GM19452 (cell line): Measurements from ENCODE around the gene AGBL4.
"Not testable (repeated sequence)": the region's sequence is repeated elsewhere in the genome, so short reads cannot be mapped to it uniquely, and the experiment has no call there.

ENCODE experiments used
- ATAC-seq: cut with Tn5 transposase; IDR thresholded peaks from one replicate; pipeline ENCODE4 v1.9.1; 2021; ENCODE audit not compliant: unreplicated experiment

Gene AGBL4

GRCh38 chr1:50023292-50024159 is at the start of gene AGBL4:
AGBL4 (minus strand) TSS chr1:50023954.
- no peak for ATAC-seq

- no peak for ATAC-seq
These were observed 43.1 kb upstream of the AGBL4 start for GRCh38 chr1:50066806-50067205.

DNA sequence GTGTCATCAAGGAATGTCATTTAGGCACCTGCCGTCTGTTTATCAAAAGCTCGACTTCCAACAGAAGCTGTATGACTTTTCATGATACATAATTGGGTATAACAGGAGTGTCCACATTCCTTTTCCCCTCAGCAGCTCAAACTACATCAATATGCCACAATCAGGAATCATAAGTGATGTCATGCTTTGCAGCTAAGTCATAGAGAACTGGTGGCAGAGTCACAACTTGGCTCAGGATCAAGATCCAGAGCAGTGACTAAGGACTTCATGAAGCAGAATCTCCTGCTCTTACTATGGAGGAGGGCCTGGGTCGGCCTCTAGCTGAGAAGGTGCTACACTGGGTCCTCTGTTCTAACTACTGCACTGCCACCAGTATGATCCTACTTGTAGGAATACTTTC is 36.5 kb upstream of the AGBL4 start:
- no peak for ATAC-seq

GRCh38 chr1:50048791-50049190 is 25.0 kb upstream of the AGBL4 start:
- ATAC-seq: no peak

DNA sequence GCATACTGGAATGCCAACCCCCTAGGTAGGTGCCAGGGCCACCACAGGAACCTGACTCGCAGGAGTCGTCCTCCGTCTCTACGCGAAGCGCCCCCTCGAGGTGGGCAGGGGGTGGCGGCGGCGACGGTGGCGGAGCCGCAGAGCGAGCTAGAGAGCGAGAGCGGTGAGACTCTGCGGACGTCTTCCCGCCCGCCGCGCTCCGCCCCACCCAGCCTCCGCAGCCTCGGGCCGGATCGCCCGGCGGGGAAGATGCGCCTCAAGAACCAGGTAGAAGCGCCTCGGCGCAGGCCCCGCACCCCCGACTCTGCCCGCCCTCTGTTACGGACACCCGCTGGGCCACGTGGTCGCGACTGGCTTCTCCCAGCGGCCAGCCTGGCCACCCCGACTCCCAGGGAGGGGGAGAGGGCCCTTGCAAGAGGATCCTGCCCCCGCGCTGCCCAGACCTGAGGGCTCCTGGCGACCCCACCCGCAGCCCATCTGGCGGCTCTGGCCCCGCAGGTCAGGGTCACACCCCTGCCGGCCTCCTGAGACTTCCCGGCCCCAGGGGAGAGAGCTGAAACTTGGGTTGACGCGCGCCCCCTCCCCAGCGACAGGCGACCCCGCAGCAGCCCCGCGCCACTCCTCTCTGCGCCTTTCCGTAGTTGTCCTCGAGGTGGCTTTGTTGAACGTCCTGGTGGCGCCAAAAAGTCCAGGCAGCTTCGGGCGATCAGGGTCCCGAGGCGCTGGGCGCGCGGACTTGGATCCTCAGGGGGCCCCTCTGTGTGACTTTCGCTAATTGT is 24.4 kb upstream of the AGBL4 start:
- no peak for ATAC-seq

GRCh38 chr1:50038237-50038809 is 14.6 kb upstream of the AGBL4 start:
- ATAC-seq: no peak

DNA sequence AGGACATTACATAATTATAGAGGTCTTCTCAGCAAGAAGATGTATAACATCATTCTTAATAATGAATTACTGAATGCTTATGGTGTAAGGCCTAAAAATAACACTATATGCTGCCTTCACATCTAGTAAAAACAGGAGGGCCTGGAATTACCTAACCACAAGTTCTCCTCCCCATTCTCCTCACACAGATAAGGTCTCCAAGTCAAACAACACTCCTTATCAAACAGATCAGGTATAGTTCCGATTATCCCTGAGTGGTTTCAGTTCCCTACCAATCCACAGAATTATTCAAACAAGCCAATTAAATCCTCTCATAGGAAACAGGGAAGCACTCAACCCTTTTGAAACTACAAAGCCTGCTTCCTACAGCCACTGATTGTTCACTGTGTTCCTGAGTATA is 4.0 kb upstream of the AGBL4 start:
- ATAC-seq: no peak

- ATAC-seq: no peak
These were observed 28.0 kb downstream of the AGBL4 start for GRCh38 chr1:49995734-49996133.

DNA sequence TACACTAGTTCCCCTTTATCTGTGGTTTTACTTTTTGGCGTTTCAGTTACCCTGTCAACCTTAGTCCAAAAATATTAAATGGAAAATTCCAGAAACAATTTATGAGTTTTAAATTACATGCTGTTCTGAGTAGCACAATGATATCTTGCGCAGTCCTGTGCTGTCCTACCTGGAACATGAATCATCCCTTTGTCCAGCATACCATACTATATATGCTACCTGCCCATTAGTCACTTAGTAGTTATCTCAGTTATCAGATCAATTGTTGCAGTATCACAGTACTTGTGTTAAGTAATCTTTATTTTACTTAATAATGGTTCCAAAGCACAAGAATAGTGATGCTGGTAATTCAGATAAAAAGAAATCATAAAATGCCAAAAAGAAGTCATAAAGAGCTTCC is 52.7 kb downstream of the AGBL4 start:
- ATAC-seq: no peak

DNA sequence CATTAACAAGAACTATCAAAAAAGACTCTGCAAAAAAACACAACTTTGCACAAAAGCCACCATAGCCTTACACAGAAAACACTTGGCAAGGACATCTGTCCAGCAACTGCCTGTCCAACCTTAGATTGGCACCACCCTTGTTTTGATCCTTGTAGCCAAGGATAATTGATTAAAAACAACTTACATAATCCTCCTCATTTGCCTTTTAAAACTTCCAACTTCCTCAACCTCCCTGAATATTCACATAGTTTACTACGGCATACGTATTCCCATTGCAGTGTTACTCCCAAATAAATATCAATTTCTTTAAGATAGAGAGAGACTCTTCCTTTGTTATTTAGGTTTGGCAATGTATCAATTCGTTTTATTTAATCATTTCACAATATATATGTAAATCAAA is 72.4 kb downstream of the AGBL4 start:
- ATAC-seq: no peak

DNA sequence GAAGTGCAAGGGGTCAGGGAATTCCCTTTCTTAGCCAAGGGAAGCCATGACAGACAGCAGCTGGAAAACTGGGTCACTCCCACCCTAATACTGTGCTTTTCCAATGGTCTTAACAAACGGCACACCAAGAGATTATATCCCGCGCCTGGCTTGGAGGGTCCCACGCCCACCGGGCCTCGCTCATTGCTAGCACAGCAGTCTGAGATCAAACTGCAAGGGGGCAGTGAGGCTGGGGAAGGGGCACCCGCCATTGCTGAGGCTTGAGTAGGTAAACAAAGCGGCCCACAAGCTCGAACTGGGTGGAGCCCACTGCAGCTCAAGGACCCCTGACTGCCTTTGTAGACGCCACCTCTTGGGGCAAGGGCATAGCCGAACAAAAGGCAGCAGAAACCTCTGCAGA is 108.5 kb downstream of the AGBL4 start:
- not testable (repeated sequence) for ATAC-seq

DNA sequence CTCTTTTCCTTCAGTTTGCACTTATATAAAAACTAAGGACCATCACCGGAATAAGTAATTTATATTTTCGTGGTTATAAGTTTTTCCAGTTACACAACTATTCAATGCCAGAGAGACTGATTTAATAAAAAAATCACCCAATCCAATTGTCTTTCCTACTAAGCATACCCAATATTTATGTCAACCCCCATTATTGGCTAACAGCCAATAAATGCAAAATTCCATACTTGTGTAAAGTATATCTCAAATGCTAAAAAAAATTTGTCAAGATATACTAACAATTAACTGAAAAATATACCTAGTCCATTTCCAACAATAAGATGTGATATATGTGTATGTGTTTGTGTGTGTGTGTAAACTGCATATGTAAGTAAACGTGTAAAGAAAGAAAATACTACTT is 117.4 kb downstream of the AGBL4 start:
- no peak for ATAC-seq

- no peak for ATAC-seq
These were observed 159.2 kb downstream of the AGBL4 start for GRCh38 chr1:49864581-49864980.

DNA sequence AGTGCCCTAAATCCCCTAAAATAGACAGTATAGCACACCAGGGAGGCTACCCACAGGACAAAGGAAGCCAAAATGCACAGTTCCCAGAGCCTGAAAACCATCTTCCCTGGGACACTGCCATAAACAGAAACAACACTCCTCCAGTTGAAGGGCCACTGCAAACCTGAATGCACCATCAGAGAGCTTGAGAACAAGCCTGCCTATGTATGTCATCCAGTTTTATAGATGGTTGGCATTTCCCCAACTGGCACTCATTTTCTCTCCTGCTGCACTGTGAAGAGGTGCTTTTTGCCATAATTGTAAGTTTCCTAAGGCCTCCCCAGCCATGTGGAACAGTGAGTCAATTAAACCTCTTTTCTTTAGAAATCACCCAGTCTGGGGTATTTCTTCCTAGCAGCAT is 169.0 kb downstream of the AGBL4 start:
- ATAC-seq: no peak

GRCh38 chr1:49842596-49842995 is 181.2 kb downstream of the AGBL4 start:
- no peak for ATAC-seq

GRCh38 chr1:49841767-49842166 is 182.0 kb downstream of the AGBL4 start:
- no peak for ATAC-seq

- no peak for ATAC-seq
These were observed 199.5 kb downstream of the AGBL4 start for GRCh38 chr1:49824261-49824660.

GRCh38 chr1:49817681-49818080 is 206.1 kb downstream of the AGBL4 start:
- no peak for ATAC-seq

DNA sequence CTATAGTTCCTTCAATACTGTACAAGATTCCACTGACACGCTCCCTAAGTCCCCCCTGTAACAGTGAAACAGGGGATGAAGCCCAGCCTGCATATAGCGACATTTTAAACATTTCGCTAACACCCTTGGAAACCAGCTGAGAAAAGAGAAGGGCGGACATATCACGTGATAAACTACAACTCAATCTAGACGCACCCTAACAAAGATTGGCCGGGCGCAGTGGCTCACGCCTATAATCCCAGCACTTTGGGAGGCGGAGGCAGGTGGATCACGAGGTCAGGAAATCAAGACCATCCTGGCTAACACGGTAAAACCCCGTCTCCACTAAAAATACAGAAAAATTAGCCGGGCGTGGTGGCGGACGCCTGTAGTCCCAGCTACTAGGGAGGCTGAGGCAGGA is 236.7 kb downstream of the AGBL4 start:
- ATAC-seq: not testable (repeated sequence)

GRCh38 chr1:49765034-49765433 is 258.7 kb downstream of the AGBL4 start:
- no peak for ATAC-seq

- not testable (repeated sequence) for ATAC-seq
These were observed 285.6 kb downstream of the AGBL4 start for GRCh38 chr1:49738118-49738517.

GRCh38 chr1:49728377-49728776 is 295.4 kb downstream of the AGBL4 start:
- ATAC-seq: no peak
